Ovary (tissue), 9 donors: Measurements from ENCODE around the gene TBCD. TPM values are rescaled to one million over a fixed set of nuclear protein-coding genes. Genes with fewer than 3 reads are reported as not detected.

Experiments
- DNase-seq, 5 donors: peaks; one replicate each; pipeline ENCODE4 v3.0.0-alpha.2; 2019 to 2020
- H3K27ac ChIP-seq, 2 donors: fragments of 200-600 bp; one replicate each; pipeline versions ENCODE4 v1.5.1 to v1.8.0; 2019 to 2022
- H3K27me3 ChIP-seq: fragments of 200-600 bp; one replicate; pipeline ENCODE4 v1.8.0; 2022
- H3K36me3 ChIP-seq: fragments of 200-600 bp; sonication (generic); one replicate; pipeline ENCODE4 v1.5.1; 2019
- H3K4me1 ChIP-seq: one replicate; pipeline ENCODE4 v1.8.1; 2013; ENCODE audit warnings: mild to moderate bottlenecking, moderate library complexity; ENCODE audit not compliant: insufficient read depth
- H3K4me3 ChIP-seq: fragments of 200-600 bp; sonication (generic); one replicate; pipeline ENCODE4 v1.5.1; 2017
- H3K9me3 ChIP-seq, 2 donors: fragments of 200-600 bp in 1 of 2; sonication (generic) in 1 of 2; one replicate each; pipeline versions ENCODE4 v1.5.1 to v1.8.1; 2013 to 2019; ENCODE audit warnings: mild to moderate bottlenecking in 1 of 2, moderate library complexity in 1 of 2
- CTCF ChIP-seq, 3 donors: fragments of 450-650 bp in 2 of 3; fragments of 200-600 bp in 1 of 3; IDR thresholded peaks; one replicate each; pipeline versions ENCODE4 v1.5.1 to v1.8.0; 2016 to 2022; ENCODE audit warnings: antibody characterized with exemption in 3 of 3, mild to moderate bottlenecking in 1 of 3
- EP300 ChIP-seq: sonication (generic); formaldehyde crosslinking; IDR thresholded peaks from one replicate; pipeline ENCODE4 v1.6.1; 2017; ENCODE audit warnings: antibody characterized with exemption
- POLR2A ChIP-seq: fragments of 450-650 bp; IDR thresholded peaks from one replicate; pipeline ENCODE4 v1.6.1; 2017; ENCODE audit warnings: antibody characterized with exemption, mild to moderate bottlenecking, moderate library complexity
- WGBS, 3 donors: extraction: QIAGEN DNeasy Blood & Tissue Kit in 1 of 3; methylation state at CpG; one replicate each; pipeline versions ENCODE4 v1.1.5 to v1.1.7; 2013 to 2017; 5-methylcytosine and 5-hydroxymethylcytosine counted together
- intact Hi-C, 4 donors: fragments of 100-400 bp; cut with DNase I; formaldehyde crosslinking; loops; one replicate each; pipeline versions ENCODE4 v1.11.0 to v1.15.1; 2022 to 2023
- polyA plus RNA-seq, 2 donors: library from polyadenylated mRNA; stranded (reverse); fragments of 200-250 nt in 1 of 2; fragments of 350-450 nt in 1 of 2; fragmentation: Illumina TruSeq in 1 of 2; extraction: RNeasy Lipid Tissue Mini Kit (QIAGEN cat#74804) in 1 of 2; gene quantifications; one replicate each; pipeline ENCODE4 v1.2.3, GENCODE V29; 2013 to 2014
- total RNA-seq, 7 donors: library from RNA; depleted of rRNA in 2 of 7; stranded (reverse); fragments of >200 nt in 2 of 7; fragmentation: NEBNext Ultra II Directional in 3 of 7; extraction: Animal tissue kit (Norgen Biotek cat#: 25700) in 3 of 7; gene quantifications; one replicate each; pipeline versions ENCODE4 v1.1.0 to v1.2.4, GENCODE V29; 2016 to 2023
- donor health status: DM: no; HTN: no; CAD: no; lungs with moderate emphysema.
- donor health status: DM: no; HTN: no; CAD: no.
- donor health status: Bipolar disorder and iron deficiency.
- donor health status: DM: yes; HTN: yes; CAD: no.
- donor health status: DM: no; HTN: no; CAD: no.
- donor health status: DM: yes; HTN: yes; CAD: no.

Gene TBCD
- total and polyA plus RNA-seq, 9 donors = 29.2 to 88.3 (median 59.2) TPM

GRCh38 chr17:82898976-82899514, 147.2 kb downstream of the TBCD start:
- intact Hi-C loops = no loop called here
- 92 to 94% (median 93%) methylated on average over 53 of the region's 53 CpGs for WGBS, 3 donors

GRCh38 chr17:82899941-82900340, 148.1 kb downstream of the TBCD start:
- intact Hi-C loops = no loop called here
- no peak overlapping the region for H3K4me3 ChIP-seq
- H3K27me3 ChIP-seq = no peaks in the 10 kb centered on the region
- H3K27ac ChIP-seq = no peak overlapping the region
- DNase-seq = no peak
- H3K4me1 ChIP-seq = no peaks in the 10 kb centered on the region
- no peak for TF ChIP-seq POLR2A
- TF ChIP-seq CTCF (IDR thresholded peaks at IDR 0.05) = no peak
- TF ChIP-seq EP300 = no peak
- H3K36me3 ChIP-seq = no peaks in the 10 kb centered on the region
- no peaks in the 10 kb centered on the region for H3K9me3 ChIP-seq
- WGBS, 3 donors = 61 to 75% (median 72%) methylated on average over 7 of the region's 7 CpGs

More at GRCh38 chr17:82898976-82899514, 147.2 kb downstream of the TBCD start:
- no peaks in the 10 kb centered on the region for H3K36me3 ChIP-seq
- no peak for DNase-seq
- no peak overlapping the region for H3K27ac ChIP-seq
- H3K27me3 ChIP-seq = no peaks in the 10 kb centered on the region
- no peak overlapping the region for H3K4me3 ChIP-seq
- H3K9me3 ChIP-seq = no peaks in the 10 kb centered on the region
- TF ChIP-seq EP300 = no peak
- TF ChIP-seq POLR2A = no peak
- no peak for TF ChIP-seq CTCF (IDR thresholded peaks at IDR 0.05)
- no peaks in the 10 kb centered on the region for H3K4me1 ChIP-seq

- 92 to 96% (median 94%) methylated on average over 19 of the region's 19 CpGs for WGBS, 3 donors
- intact Hi-C loops = no loop called here
- Histone ChIP-seq H3K36me3 (no peaks in the 10 kb centered on the region), H3K27ac (no peak overlapping the region), H3K4me1 (no peaks in the 10 kb centered on the region), H3K4me3 (no peak overlapping the region), H3K9me3 (no peaks in the 10 kb centered on the region), H3K27me3 (no peaks in the 10 kb centered on the region)
- TF ChIP-seq EP300 = no peak
- TF ChIP-seq CTCF (IDR thresholded peaks at IDR 0.05) = no peak
- TF ChIP-seq POLR2A = no peak
- no peak for DNase-seq
These were observed 148.9 kb downstream of the TBCD start for GRCh38 chr17:82900741-82901140.

GRCh38 chr17:82901356-82901755, 149.5 kb downstream of the TBCD start:
- Histone ChIP-seq H3K27me3 (no peaks in the 10 kb centered on the region), H3K9me3 (no peaks in the 10 kb centered on the region), H3K36me3 (no peaks in the 10 kb centered on the region), H3K27ac (no peak overlapping the region), H3K4me1 (no peaks in the 10 kb centered on the region), H3K4me3 (no peak overlapping the region)
- intact Hi-C loops = no loop called here
- WGBS, 3 donors = 92 to 99% (median 96%) methylated on average over 15 to 16 of the region's 16 CpGs
- TF ChIP-seq POLR2A (no peak), CTCF (IDR thresholded peaks at IDR 0.05) (no peak), EP300 (no peak)
- DNase-seq = no peak
